ENCODE results near the gene TFG. TPM values are rescaled to one million over a fixed set of nuclear protein-coding genes. Genes with fewer than 3 reads are reported as not detected.
A peak's percentile ranks its signal among the peaks of the same experiment; 100 is the strongest.

TFG gene
- total RNA-seq, 1 donor from 2014 or later, result 93.0 TPM

GRCh38 chr3:100702082-100702979 is 7.0 kb upstream of the TFG start:
- no peak for DNase-seq (ENCODE audit: low spot score)
- intact Hi-C loops (cut with DNase I), result loop anchor here (10.0 kb wide), 1 partner anchor 208 kb away; the partner anchor contains the start of gene TMEM45A

- intact Hi-C loops (cut with DNase I), result loop anchor here (10.0 kb wide), 1 partner anchor 208 kb away; the partner anchor contains the start of gene TMEM45A
- no peak for DNase-seq (ENCODE audit: low spot score)
Measured at GRCh38 chr3:100702980-100703345, 6.3 kb upstream of the TFG start.

- intact Hi-C loops (cut with DNase I), result loop anchor here (10.0 kb wide), 1 partner anchor 209 kb away; the partner anchor contains the start of gene TMEM45A
- DNase-seq (ENCODE audit: low spot score), result no peak
Measured at GRCh38 chr3:100703865-100704264, 5.4 kb upstream of the TFG start.

- intact Hi-C loops (cut with DNase I), result loop anchor here (10.0 kb wide), 1 partner anchor 212 kb away; the partner anchor contains the start of gene TMEM45A
- DNase-seq (ENCODE audit: low spot score), result no peak
Measured at GRCh38 chr3:100706365-100706764, 2.9 kb upstream of the TFG start.

- intact Hi-C loops (cut with DNase I), result loop anchor here (2.0 to 10.0 kb wide), 2 partner anchors 214 to 308 kb away; partner anchors contain the start of genes LNP1, TMEM45A and TOMM70
- DNase-seq (ENCODE audit: low spot score), result no peak
Measured at GRCh38 chr3:100708644-100708988, 678 bp upstream of the TFG start.

- intact Hi-C loops (cut with DNase I), result loop anchor here (2.0 to 10.0 kb wide), 2 partner anchors 215 to 309 kb away; partner anchors contain the start of genes LNP1, TMEM45A and TOMM70
- DNase-seq (ENCODE audit: low spot score), result peak; percentile 75
Measured at GRCh38 chr3:100709842-100710260, 557 bp downstream of the TFG start.

- DNase-seq (ENCODE audit: low spot score), result no peak
- intact Hi-C loops (cut with DNase I), result no loop called here
Measured at GRCh38 chr3:100710261-100710968, 1.1 kb downstream of the TFG start.

GRCh38 chr3:100715176-100715575 is 5.9 kb downstream of the TFG start:
- intact Hi-C loops (cut with DNase I), result no loop called here
- no peak for DNase-seq (ENCODE audit: low spot score)

GRCh38 chr3:100717063-100717462 is 7.8 kb downstream of the TFG start:
- no peak for DNase-seq (ENCODE audit: low spot score)
- intact Hi-C loops (cut with DNase I), result no loop called here

GRCh38 chr3:100717637-100718487 is 8.6 kb downstream of the TFG start:
- DNase-seq (ENCODE audit: low spot score), result peak; percentile 67
- intact Hi-C loops (cut with DNase I), result no loop called here

GRCh38 chr3:100719136-100719535 is 9.8 kb downstream of the TFG start:
- intact Hi-C loops (cut with DNase I), result no loop called here
- no peak for DNase-seq (ENCODE audit: low spot score)

- intact Hi-C loops (cut with DNase I), result no loop called here
- no peak for DNase-seq (ENCODE audit: low spot score)
Measured at GRCh38 chr3:100720426-100720825, 11.1 kb downstream of the TFG start.

GRCh38 chr3:100725935-100726513 is 16.7 kb downstream of the TFG start:
- DNase-seq (ENCODE audit: low spot score), result no peak
- intact Hi-C loops (cut with DNase I), result no loop called here

- DNase-seq (ENCODE audit: low spot score), result no peak
- intact Hi-C loops (cut with DNase I), result no loop called here
Measured at GRCh38 chr3:100726706-100727105, 17.4 kb downstream of the TFG start.

- no peak for DNase-seq (ENCODE audit: low spot score)
- intact Hi-C loops (cut with DNase I), result no loop called here
Measured at GRCh38 chr3:100730524-100730923, 21.2 kb downstream of the TFG start.

GRCh38 chr3:100732435-100732834 is 23.1 kb downstream of the TFG start:
- intact Hi-C loops (cut with DNase I), result no loop called here
- DNase-seq (ENCODE audit: low spot score), result no peak

- intact Hi-C loops (cut with DNase I), result no loop called here
- no peak for DNase-seq (ENCODE audit: low spot score)
Measured at GRCh38 chr3:100737334-100737733, 28.0 kb downstream of the TFG start.

- intact Hi-C loops (cut with DNase I), result no loop called here
- DNase-seq (ENCODE audit: low spot score), result no peak
Measured at GRCh38 chr3:100740207-100740606, 30.9 kb downstream of the TFG start.

- intact Hi-C loops (cut with DNase I), result no loop called here
Measured at GRCh38 chr3:100743535-100743934, 34.2 kb downstream of the TFG start.

More at GRCh38 chr3:100743535-100743934, 34.2 kb downstream of the TFG start:
- DNase-seq (ENCODE audit: low spot score), result no peak

Measured in cardiac septum (tissue), 1 donor.